Urinary bladder (tissue), 4 donors: Measurements from ENCODE around the gene ATP2B3. TPM values are rescaled to one million over a fixed set of nuclear protein-coding genes. Genes with fewer than 3 reads are reported as not detected.

ENCODE experiments used
- DNase-seq: peaks from one replicate; pipeline ENCODE4 v3.0.0-alpha.2; 2015; ENCODE audit errors: extremely low spot score
- H3K27ac ChIP-seq: one replicate; pipeline ENCODE4 v1.5.1; 2013; ENCODE audit warnings: low read depth, mild to moderate bottlenecking, moderate library complexity
- H3K36me3 ChIP-seq: one replicate; pipeline ENCODE4 v1.6.1; 2013; ENCODE audit warnings: mild to moderate bottlenecking, moderate library complexity; ENCODE audit not compliant: insufficient read depth
- H3K4me1 ChIP-seq: one replicate; pipeline ENCODE4 v1.6.1; 2013; ENCODE audit warnings: mild to moderate bottlenecking, moderate library complexity; ENCODE audit not compliant: insufficient read depth
- H3K4me3 ChIP-seq: one replicate; pipeline ENCODE4 v1.5.1; 2013; ENCODE audit warnings: low read depth, low read length
- WGBS: extraction: QIAGEN DNeasy Blood & Tissue Kit; methylation state at CpG from one replicate; pipeline ENCODE4 v1.1.7; 2013; 5-methylcytosine and 5-hydroxymethylcytosine counted together
- polyA plus RNA-seq: library from polyadenylated mRNA; stranded (reverse); fragments of 200-250 nt; gene quantifications from one replicate; pipeline ENCODE4 v1.2.3, GENCODE V29; 2013
- total RNA-seq: library from RNA; depleted of rRNA; stranded (reverse); fragments of >200 nt; gene quantifications from one replicate; pipeline ENCODE4 v1.2.3, GENCODE V29; 2014
- donor health status: healthy with polysubstance abuse.
- donor health status: healthy.

ATP2B3 gene
- total and polyA plus RNA-seq, 2 donors = 0.10 to 0.69 TPM

- WGBS = 88% methylated on average over 16 of the region's 16 CpGs
- H3K27ac ChIP-seq = no peak overlapping the region
- no peak overlapping the region for H3K4me3 ChIP-seq
- no peaks in the 10 kb centered on the region for H3K4me1 ChIP-seq
- no peaks in the 10 kb centered on the region for H3K36me3 ChIP-seq
- no peak for DNase-seq
Observed at GRCh38 chrX:153626025-153626633, 108.7 kb downstream of the ATP2B3 start.

GRCh38 chrX:153626863-153627674, 109.6 kb downstream of the ATP2B3 start:
- 82% methylated on average over 35 of the region's 35 CpGs for WGBS
- H3K4me3 ChIP-seq = no peak overlapping the region
- DNase-seq = no peak
- no peak overlapping the region for H3K27ac ChIP-seq
- H3K4me1 ChIP-seq = no peaks in the 10 kb centered on the region
- H3K36me3 ChIP-seq = no peaks in the 10 kb centered on the region

DNA sequence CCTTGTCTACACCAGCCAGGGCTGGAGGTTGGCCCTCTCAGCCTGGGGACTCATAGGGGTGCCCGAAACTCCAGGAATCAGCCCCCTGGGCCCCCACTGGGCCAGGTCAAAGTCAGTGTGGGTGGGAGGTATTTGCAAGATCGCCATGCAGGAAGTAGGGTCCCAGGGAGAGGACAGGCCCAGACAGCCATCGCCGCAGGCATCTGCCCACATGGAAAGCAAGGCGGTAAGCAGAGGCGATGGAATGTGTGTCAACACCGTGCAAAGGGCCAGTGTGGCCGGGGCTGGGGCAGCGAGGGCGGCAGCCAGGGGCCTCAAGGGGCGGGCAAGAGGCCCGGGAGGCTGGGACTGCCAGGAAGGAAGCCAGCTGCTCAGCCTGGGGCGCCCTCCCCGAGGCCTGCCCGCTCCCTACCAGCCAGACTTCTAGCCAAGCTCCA, 110.3 kb downstream of the ATP2B3 start:
- Histone ChIP-seq H3K36me3 (no peaks in the 10 kb centered on the region), H3K4me3 (no peak overlapping the region), H3K27ac (no peak overlapping the region), H3K4me1 (no peaks in the 10 kb centered on the region)
- 69% methylated on average over 15 of the region's 15 CpGs for WGBS
- no peak for DNase-seq

GRCh38 chrX:153628129-153628528, 110.7 kb downstream of the ATP2B3 start:
- H3K36me3 ChIP-seq = no peaks in the 10 kb centered on the region
- DNase-seq = no peak
- WGBS = 95% methylated on average over 8 of the region's 8 CpGs
- H3K4me1 ChIP-seq = no peaks in the 10 kb centered on the region
- no peak overlapping the region for H3K27ac ChIP-seq
- no peak overlapping the region for H3K4me3 ChIP-seq

GRCh38 chrX:153628665-153629064, 111.2 kb downstream of the ATP2B3 start:
- Histone ChIP-seq H3K36me3 (no peaks in the 10 kb centered on the region), H3K27ac (no peak overlapping the region), H3K4me1 (no peaks in the 10 kb centered on the region), H3K4me3 (no peak overlapping the region)
- WGBS = 88% methylated on average over 12 of the region's 12 CpGs
- no peak for DNase-seq

- Histone ChIP-seq H3K4me1 (no peaks in the 10 kb centered on the region), H3K4me3 (no peak overlapping the region), H3K27ac (no peak overlapping the region), H3K36me3 (no peaks in the 10 kb centered on the region)
- no peak for DNase-seq
- WGBS = 99% methylated on average over 2 of the region's 2 CpGs
Observed at GRCh38 chrX:153631346-153631745, 113.9 kb downstream of the ATP2B3 start.

DNA sequence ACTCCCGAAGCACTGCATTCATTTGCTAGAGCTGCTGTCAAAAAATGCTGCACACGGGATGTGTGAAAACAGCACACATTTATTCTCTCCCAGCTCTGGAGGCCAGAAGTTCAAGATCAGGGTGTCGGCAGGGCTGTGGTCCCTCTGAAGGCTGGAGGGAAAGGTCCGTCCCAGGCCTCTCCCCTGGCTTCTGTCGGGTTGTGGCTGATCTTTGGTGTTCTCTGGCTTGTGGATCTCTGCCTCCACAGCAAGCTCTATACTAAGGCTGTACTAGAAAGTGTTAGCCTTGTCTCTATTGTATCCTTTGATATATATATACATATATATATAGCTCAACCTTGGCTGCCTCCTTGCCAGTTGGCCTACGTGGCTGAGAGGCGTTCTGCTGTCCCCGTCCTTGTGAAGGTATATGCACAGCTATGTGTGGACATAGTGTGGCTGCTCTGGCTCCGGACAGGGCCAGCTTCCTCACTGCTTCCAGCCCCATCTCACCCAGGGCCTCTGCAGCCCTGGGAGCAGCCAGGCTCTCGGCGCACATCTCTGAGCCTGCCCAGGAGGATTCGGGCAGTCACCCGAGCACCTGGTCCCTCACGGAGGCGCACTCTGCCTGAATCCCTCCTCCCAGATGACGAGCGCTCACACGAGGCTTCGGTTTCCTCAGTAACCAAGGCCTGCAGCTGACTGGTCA, 114.6 kb downstream of the ATP2B3 start:
- Histone ChIP-seq H3K4me3 (no peak overlapping the region), H3K36me3 (no peaks in the 10 kb centered on the region), H3K4me1 (no peaks in the 10 kb centered on the region), H3K27ac (no peak overlapping the region)
- 93% methylated on average over 19 of the region's 19 CpGs for WGBS
- DNase-seq = no peak

Other genes starting within 250 kb of the ATP2B3 start
- not detected for gene PNMA6F, start 195.9 kb upstream of the ATP2B3 start, total RNA-seq
- not detected for gene PNMA6F, start 195.9 kb upstream of the ATP2B3 start, polyA plus RNA-seq
- gene ZNF275, start 183.5 kb upstream of the ATP2B3 start, total RNA-seq = 9.7 TPM
- gene ZNF275, start 183.5 kb upstream of the ATP2B3 start, polyA plus RNA-seq = 7.6 TPM
- gene PNMA6E, start 116.3 kb upstream of the ATP2B3 start, total RNA-seq = not detected
- not detected for gene PNMA6E, start 116.3 kb upstream of the ATP2B3 start, polyA plus RNA-seq
- 0.69 TPM for gene ZFP92, start 106.2 kb upstream of the ATP2B3 start, total RNA-seq
- gene ZFP92, start 106.2 kb upstream of the ATP2B3 start, polyA plus RNA-seq = 0.41 TPM
- 0.21 TPM for gene TREX2, start 71.6 kb upstream of the ATP2B3 start, total RNA-seq
- gene TREX2, start 71.6 kb upstream of the ATP2B3 start, polyA plus RNA-seq = 0.49 TPM
- gene HAUS7, start 47.1 kb upstream of the ATP2B3 start, total RNA-seq = 17.1 TPM
- gene HAUS7, start 47.1 kb upstream of the ATP2B3 start, polyA plus RNA-seq = 26.6 TPM
- gene BGN, start 22.7 kb upstream of the ATP2B3 start, total RNA-seq = 57.7 TPM
- gene BGN, start 22.7 kb upstream of the ATP2B3 start, polyA plus RNA-seq = 189 TPM
- 11.8 TPM for gene CCNQ, start 81.5 kb downstream of the ATP2B3 start, total RNA-seq
- gene CCNQ, start 81.5 kb downstream of the ATP2B3 start, polyA plus RNA-seq = 33.1 TPM
- gene DUSP9, start 129.6 kb downstream of the ATP2B3 start, total RNA-seq = 0.63 TPM
- 1.2 TPM for gene DUSP9, start 129.6 kb downstream of the ATP2B3 start, polyA plus RNA-seq
- 10.3 TPM for gene PNCK, start 156.2 kb downstream of the ATP2B3 start, total RNA-seq
- gene PNCK, start 156.2 kb downstream of the ATP2B3 start, polyA plus RNA-seq = 73.7 TPM
- gene SLC6A8, start 170.3 kb downstream of the ATP2B3 start, total RNA-seq = 10.0 TPM
- 76.1 TPM for gene SLC6A8, start 170.3 kb downstream of the ATP2B3 start, polyA plus RNA-seq
- gene BCAP31, start 206.7 kb downstream of the ATP2B3 start, total RNA-seq = 68.6 TPM
- gene BCAP31, start 206.7 kb downstream of the ATP2B3 start, polyA plus RNA-seq = 239 TPM
- gene ABCD1, start 207.2 kb downstream of the ATP2B3 start, total RNA-seq = 5.2 TPM
- 19.0 TPM for gene ABCD1, start 207.2 kb downstream of the ATP2B3 start, polyA plus RNA-seq
- 5.9 TPM for gene PLXNB3, start 246.6 kb downstream of the ATP2B3 start, total RNA-seq
- 25.8 TPM for gene PLXNB3, start 246.6 kb downstream of the ATP2B3 start, polyA plus RNA-seq